ENCODE measurements around the gene ISG15. TPM values are rescaled to one million over a fixed set of nuclear protein-coding genes. Genes with fewer than 3 reads are reported as not detected.

Gene ISG15
- 48.2 and 108 TPM in 2 replicates for total RNA-seq

GRCh38 chr1:1013105-1013921, at the start of gene ISG15:
TSS of gene ISG15 (plus strand) at chr1:1013497. CDS start at chr1:1013574, 77 bp downstream.

DNA sequence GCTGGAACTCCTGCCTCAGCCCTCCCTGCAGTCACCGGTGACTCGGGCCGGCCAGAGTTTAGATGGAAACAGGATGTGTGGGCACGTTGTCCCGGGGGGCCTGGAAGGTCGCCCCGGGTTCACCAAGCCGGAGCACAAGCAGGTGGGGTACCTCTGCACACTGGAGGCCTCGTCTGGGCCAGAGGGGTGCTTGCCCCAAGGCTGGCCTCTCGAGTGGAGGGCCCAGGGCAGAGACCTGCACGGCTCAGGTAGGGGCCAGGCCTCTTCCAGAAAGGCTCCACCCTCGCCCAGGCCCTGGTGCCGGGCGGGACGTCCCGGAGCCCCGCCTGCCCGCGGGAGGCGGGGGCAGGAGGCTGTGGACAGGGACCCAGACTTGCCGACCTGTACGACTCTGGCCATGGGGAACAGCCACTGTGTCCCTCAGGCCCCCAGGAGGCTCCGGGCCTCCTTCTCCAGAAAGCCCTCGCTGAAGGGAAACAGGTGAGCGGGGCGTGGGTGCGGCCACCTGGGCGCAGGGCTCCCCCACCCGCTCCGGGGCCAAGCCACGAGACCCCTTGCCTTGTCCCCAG, 47.1 kb upstream of the ISG15 start, which contains the start of gene PLEKHN1:
PLEKHN1 (plus strand) TSS at position 348 of the 569 bp plus-strand sequence; CDS start at position 398, 50 bp downstream.

DNA sequence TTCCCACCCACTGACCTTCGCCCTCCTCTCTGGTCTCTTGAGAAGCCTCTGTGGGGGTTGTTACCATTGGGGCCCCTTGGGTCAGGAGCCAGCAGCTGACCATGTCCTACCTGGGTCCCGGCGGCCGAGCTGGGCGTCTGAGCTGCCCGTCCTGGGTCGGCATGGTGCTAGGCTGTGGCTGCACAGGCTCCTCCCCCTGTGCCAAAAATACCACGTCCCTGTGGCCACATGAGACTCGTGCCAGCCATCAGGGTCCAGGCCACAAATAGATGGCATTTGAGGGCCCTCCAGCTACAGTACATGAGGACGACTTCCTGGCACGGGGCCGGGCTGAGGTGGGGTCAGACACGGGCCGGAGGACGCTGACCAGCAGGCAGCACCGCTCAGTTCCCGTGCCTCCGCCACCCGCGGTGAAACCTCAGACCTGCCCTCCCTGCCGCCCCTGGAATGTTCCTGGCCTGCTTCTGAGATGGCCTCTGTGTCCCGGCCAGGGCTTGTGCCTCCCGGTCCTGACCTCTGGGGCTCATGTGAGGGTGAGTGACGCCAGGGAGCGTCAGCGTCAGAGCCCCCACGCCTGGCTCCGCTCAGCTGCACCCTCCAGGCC, 31.2 kb upstream of the ISG15 start, which contains the start of gene PERM1:
PERM1 (minus strand) TSS at position 139 of the 604 bp plus-strand sequence. CDS start 1,064 bp downstream, outside the sequence.

DNA sequence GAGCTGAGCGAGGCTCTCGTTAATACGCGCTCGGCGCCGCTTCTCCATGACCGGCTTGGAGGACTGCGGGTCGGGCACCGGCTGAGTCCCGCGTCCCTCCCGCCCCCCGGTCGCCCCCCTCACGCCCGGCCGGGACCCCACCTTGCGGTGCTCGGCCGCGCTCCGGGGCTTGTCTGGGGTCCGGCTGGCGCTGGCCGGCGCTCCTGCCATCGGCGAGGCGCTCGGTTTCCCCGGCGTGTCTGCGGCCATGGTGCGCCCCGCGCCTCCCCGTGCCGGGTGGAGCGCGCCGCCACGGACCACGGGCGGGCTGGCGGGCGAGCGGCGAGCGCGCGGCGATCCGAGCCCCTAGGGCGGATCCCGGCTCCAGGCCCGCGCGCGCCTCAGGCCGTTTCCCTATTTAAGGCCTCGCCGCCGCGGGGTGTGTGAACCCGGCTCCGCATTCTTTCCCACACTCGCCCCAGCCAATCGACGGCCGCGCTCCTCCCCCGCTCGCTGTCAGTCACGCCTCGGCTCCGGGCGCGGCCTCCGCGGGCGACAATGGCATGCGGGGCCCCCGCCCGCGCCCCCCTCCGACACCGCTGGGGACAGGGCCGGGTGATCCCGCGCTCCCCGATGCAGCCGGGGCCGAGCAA, 13.5 kb upstream of the ISG15 start, which contains the start of gene HES4:
HES4 (minus strand) TSS at position 373 of the 632 bp plus-strand sequence; CDS start at position 249, 124 bp downstream.

DNA sequence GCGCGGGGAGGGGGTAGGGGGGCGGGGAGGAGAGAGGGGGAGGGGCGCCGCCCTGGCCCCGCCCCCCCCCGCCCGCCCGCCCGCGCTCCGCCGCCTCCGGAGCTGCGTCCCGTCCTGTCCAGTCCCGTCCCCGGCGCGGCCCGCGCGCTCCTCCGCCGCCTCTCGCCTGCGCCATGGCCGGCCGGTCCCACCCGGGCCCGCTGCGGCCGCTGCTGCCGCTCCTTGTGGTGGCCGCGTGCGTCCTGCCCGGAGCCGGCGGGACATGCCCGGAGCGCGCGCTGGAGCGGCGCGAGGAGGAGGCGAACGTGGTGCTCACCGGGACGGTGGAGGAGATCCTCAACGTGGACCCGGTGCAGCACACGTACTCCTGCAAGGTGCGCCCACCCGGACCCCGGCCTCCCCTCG, 6.7 kb downstream of the ISG15 start, which contains the start of gene AGRN:
AGRN (plus strand) TSS at position 121 of the 405 bp plus-strand sequence; CDS start at position 174, 53 bp downstream.

Other genes with a start within 250 kb of the ISG15 start
- gene SAMD11, start 89.6 kb upstream of the ISG15 start, total RNA-seq, result 0.17 and 0.22 TPM in 2 replicates
- gene NOC2L, start 54.2 kb upstream of the ISG15 start, total RNA-seq, result 51.8 and 58.1 TPM in 2 replicates
- 2.7 and 3.2 TPM in 2 replicates for gene KLHL17, start 52.9 kb upstream of the ISG15 start, total RNA-seq
- 0.11 and 0.17 TPM in 2 replicates for gene PLEKHN1, start 47.0 kb upstream of the ISG15 start, total RNA-seq
- gene PERM1, start 31.4 kb upstream of the ISG15 start, total RNA-seq, result not detected in 2 replicates
- gene HES4, start 13.4 kb upstream of the ISG15 start, total RNA-seq, result 23.6 and 33.8 TPM in 2 replicates
- gene AGRN, start 6.6 kb downstream of the ISG15 start, total RNA-seq, result 41.8 and 48.9 TPM in 2 replicates
- not detected in 2 replicates for gene RNF223, start 60.8 kb downstream of the ISG15 start, total RNA-seq
- gene C1orf159, start 102.6 kb downstream of the ISG15 start, total RNA-seq, result 4.7 and 6.1 TPM in 2 replicates
- gene TTLL10, start 160.4 kb downstream of the ISG15 start, total RNA-seq, result not detected in 2 replicates
- gene TNFRSF18, start 193.1 kb downstream of the ISG15 start, total RNA-seq, result 0.11 TPM in 1 of 2 replicates, not detected in the other
- 1.2 and 1.7 TPM in 2 replicates for gene TNFRSF4, start 200.7 kb downstream of the ISG15 start, total RNA-seq
- gene SDF4, start 218.5 kb downstream of the ISG15 start, total RNA-seq, result 79.1 and 94.0 TPM in 2 replicates
- 21.3 and 23.4 TPM in 2 replicates for gene B3GALT6, start 218.7 kb downstream of the ISG15 start, total RNA-seq
- 0.09 and 0.22 TPM in 2 replicates for gene C1QTNF12, start 233.2 kb downstream of the ISG15 start, total RNA-seq